HepG2 (cell line): ENCODE measurements around the gene NUDT8. TPM values are rescaled to one million over a fixed set of nuclear protein-coding genes. Genes with fewer than 3 reads are reported as not detected.

Experiments used
- ATAC-seq: fragments of 200-7000 bp; cut with Tn5 transposase; 3 replicates; pipeline ENCODE4 v1.9.1; 2020; ENCODE audit warnings: mild to moderate bottlenecking, moderate library complexity
- BruUV-seq: library from RNA; stranded (reverse); fragments of 400-500 nt; replicated peaks from 2 replicates; lab custom pipeline; 2021; lab: Mats Ljungman, UMichigan
- CTCF ChIA-PET: fragments of 300-600 bp; formaldehyde crosslinking; extraction: SDS; loops from one replicate; lab custom pipeline; 2021; ENCODE audit warnings: low total read pairs, inconsistent platforms, low intra/inter-chr PET ratio; lab: Yijun Ruan, JAX
- POLR2A ChIA-PET: fragments of 350-600 bp; sonication (Branson Sonifier 250); formaldehyde crosslinking; loops from one replicate; lab custom pipeline; 2020; ENCODE audit warnings: antibody characterized with exemption, inconsistent platforms; lab: Yijun Ruan, JAX
- DNase-seq: peaks from one replicate; pipeline ENCODE4 v3.0.0-alpha.2; 2015; ENCODE audit warnings: low spot score
- FAIRE-seq: peaks from 3 replicates; lab custom pipeline; 2011; peaks lifted over from hg19 to GRCh38; lab: Jason Lieb, UNC
- H2AFZ ChIP-seq: one replicate; pipeline ENCODE4 v1.6.1; 2011; ENCODE audit warnings: low read length, inconsistent platforms
- H3K27ac ChIP-seq: fragments of 300-600 bp; 3 replicates; pipeline ENCODE4 v1.8.0; 2011; ENCODE audit warnings: mixed run types, mild to moderate bottlenecking, mixed read lengths, low read length, inconsistent platforms; ENCODE audit not compliant: insufficient read depth; ENCODE audit errors: extremely low read length
- H3K27me3 ChIP-seq, 2 experiments: fragments of 200-600 bp in 1 of 2; 2 replicates in 1 of 2; 3 replicates in 1 of 2; pipeline versions ENCODE4 v1.6.0 to v1.8.0; 2011; ENCODE audit warnings: low read length in 2 of 2, mild to moderate bottlenecking in 2 of 2, moderate library complexity in 2 of 2, inconsistent platforms in 1 of 2; ENCODE audit not compliant: insufficient read depth in 2 of 2, control insufficient read depth in 1 of 2
- H3K36me3 ChIP-seq, 2 experiments: fragments of 200-600 bp in 1 of 2; replicated peaks in 1 of 2; 2 replicates in 1 of 2; 3 replicates in 1 of 2; pipeline versions ENCODE4 v1.5.1 to v1.8.0; 2011; ENCODE audit warnings: low read length in 2 of 2, inconsistent platforms in 1 of 2; ENCODE audit not compliant: insufficient read depth in 2 of 2, control insufficient read depth in 1 of 2
- H3K4me1 ChIP-seq: 2 replicates; pipeline ENCODE4 v1.5.1; 2012; ENCODE audit warnings: low read length, inconsistent platforms; ENCODE audit not compliant: insufficient read depth
- H3K4me2 ChIP-seq: 2 replicates; pipeline ENCODE4 v1.6.0; 2011; ENCODE audit warnings: low read depth, low read length, inconsistent platforms
- H3K4me3 ChIP-seq, 3 experiments: fragments of 200-600 bp in 1 of 3; sonication (generic), shearing (Covaris generic) in 1 of 3; replicated peaks in 1 of 3; 2 replicates each; pipeline ENCODE4 v1.5.1; 2011 to 2016; ENCODE audit warnings: low read length in 3 of 3, inconsistent platforms in 2 of 3, low read depth in 2 of 3, mild to moderate bottlenecking in 2 of 3, control low read depth in 1 of 3, mixed read lengths in 1 of 3; ENCODE audit not compliant: insufficient read depth in 1 of 3
- H3K79me2 ChIP-seq: one replicate; pipeline ENCODE4 v1.6.1; 2011; ENCODE audit warnings: low read length, inconsistent platforms; ENCODE audit not compliant: insufficient read depth
- H3K9ac ChIP-seq: 2 replicates; pipeline ENCODE4 v1.6.0; 2011; ENCODE audit warnings: mild to moderate bottlenecking, low read depth, low read length, inconsistent platforms; ENCODE audit not compliant: insufficient read depth
- H3K9me3 ChIP-seq: 2 replicates; pipeline ENCODE4 v1.5.1; 2012; ENCODE audit warnings: mild to moderate bottlenecking, low read length
- H4K20me1 ChIP-seq: 2 replicates; pipeline ENCODE4 v1.6.0; 2011; ENCODE audit warnings: inconsistent platforms, mild to moderate bottlenecking, low read length, moderate library complexity; ENCODE audit not compliant: insufficient read depth
- CEBPZ ChIP-seq: IDR thresholded peaks from 2 replicates; pipeline ENCODE4 v1.6.1; 2012; ENCODE audit warnings: low read length, improper control_type of control experiment
- IKZF1 ChIP-seq: fragments of 450-650 bp; IDR thresholded peaks from 2 replicates; pipeline ENCODE4 v1.7.1; 2016
- KDM3A ChIP-seq: IDR thresholded peaks from 2 replicates; pipeline ENCODE4 v1.6.1; 2018; ENCODE audit warnings: low read depth, missing compliant biosample characterization
- PHF20 ChIP-seq: sonication (generic); formaldehyde crosslinking; IDR thresholded peaks from 2 replicates; pipeline ENCODE4 v1.5.0; 2020; ENCODE audit warnings: mild to moderate bottlenecking, missing genetic modification reagents
- ZBTB42 ChIP-seq: sonication (generic); formaldehyde crosslinking; IDR thresholded peaks from 2 replicates; pipeline ENCODE4 v1.5.0; 2020; ENCODE audit warnings: mild to moderate bottlenecking, missing genetic modification reagents
- ZNF121 ChIP-seq: sonication (generic); formaldehyde crosslinking; IDR thresholded peaks from 2 replicates; pipeline ENCODE4 v1.5.0; 2020; ENCODE audit warnings: mild to moderate bottlenecking, missing genetic modification reagents
- ZNF564 ChIP-seq: sonication (generic); formaldehyde crosslinking; IDR thresholded peaks from 2 replicates; pipeline ENCODE4 v1.8.1; 2023; ENCODE audit warnings: mild to moderate bottlenecking, missing genetic modification reagents
- ZNF746 ChIP-seq: sonication (generic); formaldehyde crosslinking; IDR thresholded peaks from 2 replicates; pipeline ENCODE4 v1.8.0; 2022; ENCODE audit warnings: mild to moderate bottlenecking, missing genetic modification reagents
- WGBS: methylation state at CpG from one replicate; pipeline ENCODE4 v1.1.6; 2017; ENCODE audit warnings: low lambda C conversion rate; 5-methylcytosine and 5-hydroxymethylcytosine counted together
- in situ Hi-C: cut with HindIII; loops from 2 replicates; pipeline ENCODE4 v1.10.0; 2017; ENCODE audit warnings: low pct_unique_long_range_greater_than_20kb; ENCODE audit not compliant: extremely low pct_ligation_motif_present
- intact Hi-C: fragments of 100-400 bp; cut with micrococcal nuclease; formaldehyde crosslinking; loops from one replicate; pipeline ENCODE4 v1.10.0; 2022; ENCODE audit not compliant: unreplicated experiment
- polyA plus RNA-seq, 8 experiments: library from polyadenylated mRNA; depleted of rRNA in 3 of 8; stranded (reverse) in 7 of 8; unstranded in 1 of 8; fragments of >200 nt; fragmentation: Illumina TruSeq in 4 of 8; extraction: Trizol in 4 of 8; gene quantifications; 2 replicates each; pipeline versions ENCODE4 v1.2.1 to v1.2.3, GENCODE V29; 2011 to 2016; ENCODE audit warnings: low read depth in 4 of 8, missing spikeins in 1 of 8, mixed read lengths in 1 of 8; ENCODE audit not compliant: insufficient read depth in 1 of 8
- total RNA-seq, 5 experiments: library from RNA; depleted of rRNA; stranded (reverse); fragments of >200 nt; fragmentation: Illumina TruSeq; extraction: Trizol; gene quantifications; 2 replicates each; pipeline ENCODE4 v1.2.3, GENCODE V29; 2016; ENCODE audit warnings: low read depth in 1 of 5

The NUDT8 gene
- total and polyA plus RNA-seq, 2 of the 13 experiments (the other 11 are each of a cell fraction or from before 2014, with no cell fraction given): 6.7 to 25.8 TPM

GRCh38 chr11:67652965-67653845 is 23.5 kb upstream of the NUDT8 start:
- ChIA-PET POLR2A (no interaction called here), CTCF (no interaction called here)
- Histone ChIP-seq H3K27ac (no peak overlapping the region), H3K9me3 (peaks cover 5% of the 10 kb centered on the region; the same call in 1 of the 2 replicates), H3K27me3 (no peaks in the 10 kb centered on the region), H2AFZ (no peak overlapping the region), H3K4me2 (no peak overlapping the region), H3K9ac (no peak overlapping the region), H3K36me3 (no peaks in the 10 kb centered on the region), H4K20me1 (no peaks in the 10 kb centered on the region), H3K79me2 (no peaks in the 10 kb centered on the region), H3K4me3 (no peak overlapping the region), H3K4me1 (peaks cover 37% of the 10 kb centered on the region)
- 67% methylated on average over 14 of the region's 15 CpGs for WGBS
- in situ Hi-C loops: loop anchor here (25.0 kb wide), 1 partner anchor 134 kb away; no protein-coding TSS in a partner anchor
- DNase-seq: no peak
- TF ChIP-seq ZNF121 (CRISPR knock-in tag) (peak; percentile 74), ZNF564 (CRISPR knock-in tag) (no peak), ZBTB42 (CRISPR knock-in tag) (no peak), ZNF746 (CRISPR knock-in tag) (no peak), CEBPZ (no peak), KDM3A (CRISPR knock-in tag) (no peak), IKZF1 (no peak), PHF20 (CRISPR knock-in tag) (no peak)
- intact Hi-C loops: no loop called here
- ATAC-seq: no peak
- FAIRE-seq: no peak
- no TSS peak for BruUV-seq
